NCI-H526 treated with DMSO at 0.1 percent for 48 hours (cell line): ENCODE measurements around the gene ACOX1.

Source experiments
- DNase-seq: peaks from one replicate; lab custom pipeline; 2025; lab: John Stamatoyannopoulos, UW

Gene ACOX1

GRCh38 chr17:75933808-75934207 lies 45.2 kb downstream of the ACOX1 start:
- no peak for DNase-seq

- DNase-seq = no peak
Measured at GRCh38 chr17:75932852-75933251, 46.1 kb downstream of the ACOX1 start.

GRCh38 chr17:75931062-75931461 lies 47.9 kb downstream of the ACOX1 start:
- no peak for DNase-seq

- DNase-seq = no peak
Measured at GRCh38 chr17:75927286-75927922, 51.6 kb downstream of the ACOX1 start.

GRCh38 chr17:75926456-75926855 lies 52.5 kb downstream of the ACOX1 start:
- DNase-seq = no peak

GRCh38 chr17:75925912-75926311 lies 53.1 kb downstream of the ACOX1 start:
- no peak for DNase-seq

- no peak for DNase-seq
Measured at GRCh38 chr17:75925103-75925502, 53.9 kb downstream of the ACOX1 start.

GRCh38 chr17:75922963-75923874 lies 55.7 kb downstream of the ACOX1 start:
- DNase-seq = no peak

- no peak for DNase-seq
Measured at GRCh38 chr17:75922173-75922961, 56.6 kb downstream of the ACOX1 start.

- no peak for DNase-seq
Measured at GRCh38 chr17:75921596-75921995, 57.4 kb downstream of the ACOX1 start.

- DNase-seq = no peak
Measured at GRCh38 chr17:75920045-75920560, 58.9 kb downstream of the ACOX1 start.

- DNase-seq = no peak
Measured at GRCh38 chr17:75919611-75920010, 59.4 kb downstream of the ACOX1 start.

GRCh38 chr17:75917917-75918445 lies 61.0 kb downstream of the ACOX1 start:
- no peak for DNase-seq

- DNase-seq = no peak
Measured at GRCh38 chr17:75917141-75917916, 61.6 kb downstream of the ACOX1 start.

GRCh38 chr17:75915268-75915667 lies 63.7 kb downstream of the ACOX1 start:
- no peak for DNase-seq

GRCh38 chr17:75914643-75915267 lies 64.2 kb downstream of the ACOX1 start:
- no peak for DNase-seq

GRCh38 chr17:75913537-75914210 lies 65.3 kb downstream of the ACOX1 start:
- no peak for DNase-seq

- DNase-seq = no peak
Measured at GRCh38 chr17:75910699-75911098, 68.3 kb downstream of the ACOX1 start.

- DNase-seq = no peak
Measured at GRCh38 chr17:75909812-75910274, 69.1 kb downstream of the ACOX1 start.
